ENCODE results near the gene AGFG2.
"Not testable (repeated sequence)": the region's sequence is repeated elsewhere in the genome, so short reads cannot be mapped to it uniquely, and the experiment has no call there.

AGFG2 gene

GRCh38 chr7:100521076-100521475, 17.9 kb upstream of the AGFG2 start:
- no peak for DNase-seq (ENCODE audit: low spot score)

DNA sequence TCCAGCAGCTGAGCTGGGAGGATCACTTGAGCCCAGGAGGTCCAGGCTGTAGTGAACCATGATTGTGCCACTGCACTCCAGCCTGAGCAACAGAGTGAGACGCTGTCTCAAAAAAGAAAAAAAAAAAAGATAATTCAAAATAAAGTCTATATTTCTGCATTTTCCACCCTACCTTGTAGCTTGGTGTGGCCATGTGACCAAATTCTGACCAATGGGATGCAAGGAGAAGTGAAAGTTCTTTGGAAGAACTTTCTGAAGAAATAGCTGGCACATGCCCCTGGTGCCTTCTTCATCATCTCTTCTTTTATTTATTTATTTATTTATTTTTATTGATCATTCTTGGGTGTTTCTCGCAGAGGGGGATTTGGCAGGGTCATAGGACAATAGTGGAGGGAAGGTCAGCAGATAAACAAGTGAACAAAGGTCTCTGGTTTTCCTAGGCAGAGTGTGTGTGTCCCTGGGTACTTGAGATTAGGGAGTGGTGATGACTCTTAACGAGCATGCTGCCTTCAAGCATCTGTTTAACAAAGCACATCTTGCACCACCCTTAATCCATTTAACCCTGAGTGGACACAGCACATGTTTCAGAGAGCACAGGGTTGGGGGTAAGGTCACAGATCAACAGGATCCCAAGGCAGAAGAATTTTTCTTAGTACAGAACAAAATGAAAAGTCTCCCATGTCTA, 17.0 kb upstream of the AGFG2 start:
- not testable (repeated sequence) for DNase-seq (ENCODE audit: low spot score)

DNA sequence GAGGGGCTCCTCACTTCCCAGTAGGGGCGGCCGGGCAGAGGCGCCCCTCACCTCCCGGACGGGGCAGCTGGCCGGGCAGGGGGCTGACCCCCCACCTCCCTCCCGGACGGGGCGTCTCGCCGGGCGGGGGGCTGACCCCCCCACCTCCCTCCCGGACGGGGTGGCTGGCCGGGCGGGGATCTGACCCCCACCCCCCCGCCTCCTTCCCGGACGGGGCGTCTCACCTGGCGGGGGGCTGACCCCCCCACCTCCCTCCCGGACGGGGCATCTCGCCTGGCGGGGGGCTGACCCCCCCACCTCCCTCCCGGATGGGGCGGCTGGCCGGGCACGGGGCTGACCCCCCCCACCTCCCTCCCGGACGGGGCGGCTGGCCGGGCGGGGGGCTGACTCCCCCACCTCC, 15.8 kb upstream of the AGFG2 start:
- DNase-seq (ENCODE audit: low spot score): not testable (repeated sequence)

DNA sequence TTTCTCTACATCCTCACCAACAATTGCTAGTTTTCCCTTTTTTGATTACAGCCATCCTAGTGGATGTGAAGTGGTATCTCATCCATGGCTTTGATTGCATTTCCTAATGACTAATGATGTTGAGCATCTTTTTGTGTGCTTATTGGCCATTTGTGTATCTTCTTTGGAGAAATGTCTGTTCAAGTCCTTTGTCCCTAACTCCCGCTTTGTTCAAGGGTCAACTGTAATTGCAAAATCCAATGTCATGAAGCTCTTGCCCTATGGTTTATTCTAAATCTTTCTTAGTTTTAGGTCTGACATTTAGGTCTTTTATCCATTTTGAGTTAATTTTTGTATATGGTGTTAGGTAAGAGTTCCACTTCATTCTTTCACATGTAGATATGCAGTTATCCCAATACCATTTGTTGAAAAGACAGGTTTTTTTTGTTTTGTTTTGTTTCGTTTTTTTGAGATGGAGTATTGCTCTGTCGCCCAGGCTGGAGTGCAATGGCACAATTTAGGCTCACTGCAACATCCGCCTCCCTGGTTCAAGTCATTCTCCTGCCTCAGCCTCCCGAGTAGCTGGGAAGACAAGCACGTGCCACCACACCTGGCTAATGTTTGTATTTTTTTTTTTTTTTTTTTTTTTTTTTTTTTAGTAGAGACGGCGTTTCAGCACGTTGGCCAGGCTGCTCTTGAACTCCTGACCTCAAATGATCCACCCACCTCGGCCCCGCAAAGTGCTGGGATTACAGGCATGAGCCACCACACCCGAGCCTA, 10.7 kb upstream of the AGFG2 start:
- not testable (repeated sequence) for DNase-seq (ENCODE audit: low spot score)

GRCh38 chr7:100532165-100533022, 6.6 kb upstream of the AGFG2 start:
- DNase-seq (ENCODE audit: low spot score): no peak

DNA sequence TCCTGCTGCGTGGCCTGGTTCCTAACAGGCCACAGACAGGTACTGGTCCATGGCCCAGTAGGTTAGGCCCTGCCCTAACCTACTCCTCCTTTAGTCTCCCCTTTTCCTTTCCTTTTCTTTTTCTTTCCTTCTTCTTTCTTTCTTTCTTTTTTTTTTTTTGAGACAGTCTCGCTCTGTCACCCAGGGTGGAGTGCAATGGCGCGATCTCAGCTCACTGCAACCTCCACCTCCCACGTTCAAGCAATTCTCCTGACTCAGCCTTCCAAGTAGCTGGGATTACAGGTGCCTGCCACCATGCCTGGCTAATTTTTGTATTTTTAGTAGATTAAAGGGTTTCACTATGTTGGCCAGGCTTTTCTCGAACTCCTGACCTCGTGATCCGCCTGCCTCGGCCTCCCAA, 3.0 kb upstream of the AGFG2 start:
- not testable (repeated sequence) for DNase-seq (ENCODE audit: low spot score)

GRCh38 chr7:100536695-100537094, 2.3 kb upstream of the AGFG2 start:
- DNase-seq (ENCODE audit: low spot score): not testable (repeated sequence)

DNA sequence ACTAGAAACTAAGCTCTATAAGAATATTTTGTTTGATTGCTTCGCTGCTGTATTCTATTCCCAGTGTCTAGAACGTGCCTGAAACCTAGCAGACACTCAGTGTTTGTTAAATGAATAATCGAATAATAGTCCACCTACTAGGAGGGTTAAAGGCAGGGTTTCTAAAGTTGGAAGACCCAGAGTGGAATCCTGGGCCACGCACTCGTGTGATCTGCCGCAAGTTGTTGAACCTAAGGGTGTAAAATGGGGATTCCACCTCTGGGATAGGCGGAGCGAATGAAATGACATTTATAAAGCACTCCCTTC, 702 bp upstream of the AGFG2 start:
- DNase-seq (ENCODE audit: low spot score): no peak

GRCh38 chr7:100539436-100540006, 518 bp downstream of the AGFG2 start:
- no peak for DNase-seq (ENCODE audit: low spot score)

DNA sequence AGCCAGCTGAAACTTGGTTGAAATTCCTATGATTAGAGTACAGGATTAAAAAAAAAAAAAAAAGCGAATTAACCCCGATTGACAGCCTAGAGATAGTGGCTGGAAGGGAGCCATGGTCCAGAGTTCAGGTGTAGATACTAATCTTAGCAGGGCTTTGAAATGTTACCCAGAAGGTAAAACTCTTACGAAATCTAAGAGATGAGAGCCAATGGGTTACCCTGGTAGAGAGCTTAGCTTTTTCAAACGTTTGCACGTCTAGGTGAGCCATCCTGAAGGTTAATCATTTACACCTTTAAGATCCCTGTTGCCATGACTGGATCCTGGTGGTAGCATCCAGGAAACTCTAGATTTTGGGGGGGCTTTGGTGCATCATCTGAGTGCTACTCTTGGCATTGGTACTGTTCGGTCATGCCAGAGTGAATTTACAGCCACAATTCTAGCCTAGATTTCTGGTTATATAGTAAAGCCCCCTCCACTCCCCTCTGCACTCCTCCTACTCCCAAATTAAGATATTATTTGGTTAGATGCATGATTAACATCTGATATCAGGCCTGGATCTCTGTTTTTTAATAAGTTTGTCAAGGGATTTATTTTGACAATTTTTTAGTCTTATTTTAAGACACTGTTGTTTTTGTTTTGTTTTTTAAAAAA, 1.2 kb downstream of the AGFG2 start:
- no peak for DNase-seq (ENCODE audit: low spot score)

DNA sequence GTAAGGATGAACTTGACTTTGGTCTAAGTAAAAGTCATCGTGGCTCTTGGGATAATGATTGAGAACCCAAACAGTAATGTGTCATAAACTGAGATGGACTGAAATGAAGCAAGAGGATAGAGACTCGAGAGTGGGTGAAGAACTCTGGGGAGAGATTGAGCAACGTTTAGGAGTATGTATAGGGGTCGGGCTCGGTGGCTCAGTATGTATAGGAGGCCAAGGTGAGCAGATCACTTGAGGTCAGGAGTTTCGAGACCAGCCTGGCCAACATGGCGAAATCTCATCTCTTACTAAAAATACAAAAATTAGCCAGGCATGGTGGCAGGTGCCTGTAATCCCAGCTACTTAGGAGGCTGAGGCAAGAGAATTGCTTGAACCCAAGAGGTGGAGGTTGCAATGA, 2.3 kb downstream of the AGFG2 start:
- not testable (repeated sequence) for DNase-seq (ENCODE audit: low spot score)

DNA sequence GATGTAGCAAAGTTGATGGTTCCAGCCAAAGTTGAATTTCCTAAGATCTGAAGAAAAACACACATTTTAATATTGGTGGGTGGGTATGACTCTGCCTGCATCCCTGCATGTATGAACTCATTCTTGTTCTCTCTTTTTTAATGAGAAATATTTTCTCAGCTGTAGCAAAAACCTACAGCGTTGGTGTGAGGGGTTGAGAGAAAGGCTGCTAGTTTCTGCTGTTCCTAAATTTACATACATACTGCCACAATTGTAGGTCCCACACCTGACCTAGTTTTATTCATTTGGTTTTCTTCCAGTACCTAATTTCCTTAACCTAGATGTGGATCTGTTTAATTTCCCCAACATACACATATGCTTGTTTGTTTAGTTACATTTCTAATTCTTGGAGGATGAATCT, 4.6 kb downstream of the AGFG2 start:
- no peak for DNase-seq (ENCODE audit: low spot score)

- DNase-seq (ENCODE audit: low spot score): no peak
These were observed 5.4 kb downstream of the AGFG2 start for GRCh38 chr7:100544386-100544785.

DNA sequence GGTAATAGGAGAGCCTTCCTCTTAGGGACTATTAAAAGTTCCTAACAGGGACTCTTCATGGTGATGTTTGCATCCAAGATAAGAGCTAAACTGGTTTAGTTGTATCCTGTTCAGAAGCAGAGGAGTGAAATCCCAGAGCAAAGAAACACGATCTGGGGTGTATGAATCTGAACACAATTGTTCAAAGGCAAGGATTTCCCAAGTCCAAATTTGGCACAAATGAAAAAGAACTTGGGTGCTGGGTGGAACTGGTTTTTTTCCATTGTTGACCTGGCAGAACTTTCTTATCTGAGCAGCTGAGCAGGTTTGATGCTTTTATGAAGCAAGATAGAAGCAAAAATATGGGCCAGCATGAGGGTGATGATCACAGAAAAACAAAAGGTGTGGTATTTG, 6.0 kb downstream of the AGFG2 start:
- DNase-seq (ENCODE audit: low spot score): no peak

GRCh38 chr7:100545360-100546128, 6.5 kb downstream of the AGFG2 start:
- peak; percentile 66 for DNase-seq (ENCODE audit: low spot score)

DNA sequence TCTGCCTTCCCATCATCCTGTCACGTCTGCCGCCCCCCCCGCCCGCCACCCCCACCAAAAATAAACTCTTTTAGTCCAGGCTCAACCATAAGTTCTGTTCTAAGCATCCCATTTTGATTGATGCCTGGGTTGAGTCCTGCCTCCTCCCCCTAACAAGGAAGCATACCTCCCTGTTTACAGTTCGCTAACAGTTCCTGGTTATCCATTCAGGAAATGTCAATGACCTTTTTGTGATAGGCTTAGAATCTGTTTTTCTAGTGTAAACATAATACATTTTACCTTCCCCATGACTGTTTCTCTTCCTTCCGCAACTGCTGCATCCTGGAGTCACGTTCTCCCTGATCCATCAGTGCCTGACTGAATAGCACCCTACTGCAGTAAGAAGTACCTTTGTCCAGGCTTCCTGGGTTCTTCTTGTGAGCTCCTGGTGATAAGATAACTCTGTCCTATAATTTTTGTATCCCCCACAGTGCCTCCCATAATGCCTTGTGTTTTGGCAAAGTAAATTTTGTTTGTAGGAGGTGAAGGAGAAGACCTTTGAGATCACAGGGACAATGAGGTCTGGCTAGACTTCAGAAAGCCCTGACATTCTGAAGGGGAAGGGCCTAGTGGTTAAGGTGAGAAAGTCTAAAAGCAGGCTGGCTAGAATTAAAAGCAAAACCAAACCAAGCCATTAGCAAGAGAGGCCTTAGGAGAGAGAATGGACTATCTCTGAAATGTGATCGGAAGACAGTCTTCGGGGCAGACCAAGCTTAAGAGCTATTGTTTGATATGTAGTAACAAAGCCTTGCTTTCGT, 7.3 kb downstream of the AGFG2 start:
- DNase-seq (ENCODE audit: low spot score): peak; percentile 59

DNA sequence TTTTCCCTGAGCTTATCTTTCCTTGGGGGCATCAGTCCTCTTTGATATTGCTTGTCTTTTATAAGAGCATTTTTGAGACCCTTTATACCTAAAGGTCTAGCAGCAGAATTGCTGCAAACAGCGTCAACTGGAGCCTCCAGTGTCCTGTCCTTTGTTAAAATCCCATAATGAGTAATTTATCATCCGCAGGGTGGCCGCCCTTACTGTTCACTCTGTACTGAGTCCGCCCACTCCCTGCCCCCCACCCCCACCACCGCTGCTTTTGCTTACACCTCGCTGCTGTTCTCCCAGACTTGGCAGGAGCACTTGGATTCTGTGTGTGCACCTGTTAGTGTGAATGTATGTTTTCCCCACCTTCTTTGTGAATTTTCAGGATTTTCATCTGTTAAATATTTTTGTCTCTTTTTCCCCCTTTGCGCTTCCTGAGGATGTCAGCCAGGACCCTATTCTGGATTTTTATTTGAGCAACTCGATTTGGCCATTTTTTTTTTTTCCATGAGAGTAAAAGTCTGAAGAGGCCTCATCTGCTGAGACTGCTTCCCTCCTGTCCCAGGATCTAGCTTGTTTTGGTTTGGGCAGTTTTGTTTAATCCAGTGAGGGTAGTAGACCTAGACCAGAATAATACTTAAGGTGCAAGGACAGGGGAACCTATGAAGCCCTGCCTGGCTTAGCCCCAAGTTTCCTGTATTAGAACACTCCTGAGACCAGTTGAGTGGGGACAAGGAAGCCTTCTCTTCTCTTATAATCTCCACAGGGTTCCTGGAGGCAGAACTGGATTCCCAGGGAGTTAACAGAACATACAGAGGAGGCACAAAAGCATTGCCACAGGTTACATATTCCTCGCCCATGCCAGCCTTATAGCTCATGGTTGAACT, 8.2 kb downstream of the AGFG2 start:
- DNase-seq (ENCODE audit: low spot score): no peak

DNA sequence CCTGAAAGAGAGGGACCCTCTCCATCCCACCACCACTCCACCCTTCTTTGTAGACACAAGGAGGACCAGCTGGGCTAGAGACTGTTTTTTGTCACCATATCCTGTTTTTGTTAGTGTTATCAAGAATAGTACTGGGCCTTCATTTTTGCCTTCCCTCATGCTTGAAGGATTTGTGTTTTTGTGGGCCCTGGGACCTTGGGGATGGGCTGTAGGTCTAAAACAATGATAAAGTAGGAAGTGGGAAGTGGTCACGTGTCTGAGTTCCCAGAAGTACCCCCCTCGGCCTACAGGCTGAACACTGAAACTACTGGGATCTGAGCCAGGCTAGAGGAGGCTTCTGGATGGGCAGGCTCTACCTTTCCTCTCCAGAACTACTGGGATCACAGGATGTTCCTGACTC, 8.9 kb downstream of the AGFG2 start:
- no peak for DNase-seq (ENCODE audit: low spot score)

GRCh38 chr7:100548446-100548845, 9.4 kb downstream of the AGFG2 start:
- DNase-seq (ENCODE audit: low spot score): not testable (repeated sequence)
